HepG2 (cell line): Measurements from ENCODE around the gene SLC5A5. TPM values are rescaled to one million over a fixed set of nuclear protein-coding genes. Genes with fewer than 3 reads are reported as not detected.

Source experiments
- ATAC-seq: fragments of 200-7000 bp; cut with Tn5 transposase; 3 replicates; pipeline ENCODE4 v1.9.1; 2020; ENCODE audit warnings: mild to moderate bottlenecking, moderate library complexity
- BruUV-seq: library from RNA; stranded (reverse); fragments of 400-500 nt; replicated peaks from 2 replicates; lab custom pipeline; 2021; lab: Mats Ljungman, UMichigan
- CTCF ChIA-PET: fragments of 300-600 bp; formaldehyde crosslinking; extraction: SDS; loops from one replicate; lab custom pipeline; 2021; ENCODE audit warnings: low total read pairs, inconsistent platforms, low intra/inter-chr PET ratio; lab: Yijun Ruan, JAX
- POLR2A ChIA-PET: fragments of 350-600 bp; sonication (Branson Sonifier 250); formaldehyde crosslinking; loops from one replicate; lab custom pipeline; 2020; ENCODE audit warnings: antibody characterized with exemption, inconsistent platforms; lab: Yijun Ruan, JAX
- DNase-seq: peaks from one replicate; pipeline ENCODE4 v3.0.0-alpha.2; 2015; ENCODE audit warnings: low spot score
- FAIRE-seq: peaks from 3 replicates; lab custom pipeline; 2011; peaks lifted over from hg19 to GRCh38; lab: Jason Lieb, UNC
- H2AFZ ChIP-seq: one replicate; pipeline ENCODE4 v1.6.1; 2011; ENCODE audit warnings: low read length, inconsistent platforms
- H3K27ac ChIP-seq: fragments of 300-600 bp; 3 replicates; pipeline ENCODE4 v1.8.0; 2011; ENCODE audit warnings: mixed run types, mild to moderate bottlenecking, mixed read lengths, low read length, inconsistent platforms; ENCODE audit not compliant: insufficient read depth; ENCODE audit errors: extremely low read length
- H3K27me3 ChIP-seq, 2 experiments: fragments of 200-600 bp in 1 of 2; 2 replicates in 1 of 2; 3 replicates in 1 of 2; pipeline versions ENCODE4 v1.6.0 to v1.8.0; 2011; ENCODE audit warnings: low read length in 2 of 2, mild to moderate bottlenecking in 2 of 2, moderate library complexity in 2 of 2, inconsistent platforms in 1 of 2; ENCODE audit not compliant: insufficient read depth in 2 of 2, control insufficient read depth in 1 of 2
- H3K36me3 ChIP-seq, 2 experiments: fragments of 200-600 bp in 1 of 2; replicated peaks in 1 of 2; 2 replicates in 1 of 2; 3 replicates in 1 of 2; pipeline versions ENCODE4 v1.5.1 to v1.8.0; 2011; ENCODE audit warnings: low read length in 2 of 2, inconsistent platforms in 1 of 2; ENCODE audit not compliant: insufficient read depth in 2 of 2, control insufficient read depth in 1 of 2
- H3K4me1 ChIP-seq: 2 replicates; pipeline ENCODE4 v1.5.1; 2012; ENCODE audit warnings: low read length, inconsistent platforms; ENCODE audit not compliant: insufficient read depth
- H3K4me2 ChIP-seq: 2 replicates; pipeline ENCODE4 v1.6.0; 2011; ENCODE audit warnings: low read depth, low read length, inconsistent platforms
- H3K4me3 ChIP-seq, 3 experiments: fragments of 200-600 bp in 1 of 3; sonication (generic), shearing (Covaris generic) in 1 of 3; replicated peaks in 1 of 3; 2 replicates each; pipeline ENCODE4 v1.5.1; 2011 to 2016; ENCODE audit warnings: low read length in 3 of 3, inconsistent platforms in 2 of 3, low read depth in 2 of 3, mild to moderate bottlenecking in 2 of 3, control low read depth in 1 of 3, mixed read lengths in 1 of 3; ENCODE audit not compliant: insufficient read depth in 1 of 3
- H3K79me2 ChIP-seq: one replicate; pipeline ENCODE4 v1.6.1; 2011; ENCODE audit warnings: low read length, inconsistent platforms; ENCODE audit not compliant: insufficient read depth
- H3K9ac ChIP-seq: 2 replicates; pipeline ENCODE4 v1.6.0; 2011; ENCODE audit warnings: mild to moderate bottlenecking, low read depth, low read length, inconsistent platforms; ENCODE audit not compliant: insufficient read depth
- H3K9me3 ChIP-seq: 2 replicates; pipeline ENCODE4 v1.5.1; 2012; ENCODE audit warnings: mild to moderate bottlenecking, low read length
- H4K20me1 ChIP-seq: 2 replicates; pipeline ENCODE4 v1.6.0; 2011; ENCODE audit warnings: inconsistent platforms, mild to moderate bottlenecking, low read length, moderate library complexity; ENCODE audit not compliant: insufficient read depth
- AGO2 ChIP-seq: fragments of 200-400 bp; formaldehyde crosslinking; optimal IDR thresholded peaks from 2 replicates; pipeline ENCODE3; 2017; ENCODE audit warnings: mild to moderate bottlenecking, low read depth, low read length, moderate library complexity
- CAMTA2 ChIP-seq: sonication (generic); formaldehyde crosslinking; IDR thresholded peaks from 2 replicates; pipeline ENCODE4 v1.4.0; 2020; ENCODE audit warnings: mild to moderate bottlenecking, missing genetic modification reagents, borderline replicate concordance
- CENPX ChIP-seq: sonication (generic); formaldehyde crosslinking; IDR thresholded peaks from 2 replicates; pipeline ENCODE4 v1.9.0; 2021; ENCODE audit warnings: mild to moderate bottlenecking, missing genetic modification reagents, moderate library complexity
- CHD2 ChIP-seq: IDR thresholded peaks from 2 replicates; pipeline ENCODE4 v1.6.1; 2011; ENCODE audit warnings: low read depth, low read length, improper control_type of control experiment
- HNRNPLL ChIP-seq: fragments of 200-400 bp; formaldehyde crosslinking; IDR thresholded peaks from 2 replicates; pipeline ENCODE4 v1.6.1; 2017; ENCODE audit warnings: mild to moderate bottlenecking, low read depth, low read length; ENCODE audit not compliant: poor library complexity, severe bottlenecking
- KAT8 ChIP-seq: IDR thresholded peaks from 2 replicates; pipeline ENCODE4 v1.6.1; 2016; ENCODE audit warnings: missing genetic modification reagents, missing compliant biosample characterization
- MXD3 ChIP-seq: IDR thresholded peaks from 2 replicates; pipeline ENCODE4 v1.6.1; 2016; ENCODE audit warnings: mild to moderate bottlenecking, missing biosample characterization, missing genetic modification reagents
- RBM22 ChIP-seq: fragments of 200-400 bp; formaldehyde crosslinking; optimal IDR thresholded peaks from 2 replicates; pipeline ENCODE3; 2017; ENCODE audit warnings: mild to moderate bottlenecking, low read length, moderate library complexity
- YEATS4 ChIP-seq: sonication (generic); formaldehyde crosslinking; IDR thresholded peaks from 2 replicates; pipeline ENCODE4 v1.4.0; 2020; ENCODE audit warnings: missing genetic modification reagents, borderline replicate concordance
- ZBTB34 ChIP-seq: sonication (generic); formaldehyde crosslinking; IDR thresholded peaks from 2 replicates; pipeline ENCODE4 v1.8.0; 2022; ENCODE audit warnings: mild to moderate bottlenecking, missing genetic modification reagents
- ZNF441 ChIP-seq: sonication (generic); formaldehyde crosslinking; IDR thresholded peaks from 2 replicates; pipeline ENCODE4 v1.7.0; 2021; ENCODE audit warnings: missing genetic modification reagents, borderline replicate concordance
- whole genome bisulfite sequencing: methylation state at CpG from one replicate; pipeline ENCODE4 v1.1.6; 2017; ENCODE audit warnings: low lambda C conversion rate; 5-methylcytosine and 5-hydroxymethylcytosine counted together
- in situ Hi-C: cut with HindIII; loops from 2 replicates; pipeline ENCODE4 v1.10.0; 2017; ENCODE audit warnings: low pct_unique_long_range_greater_than_20kb; ENCODE audit not compliant: extremely low pct_ligation_motif_present
- intact Hi-C: fragments of 100-400 bp; cut with micrococcal nuclease; formaldehyde crosslinking; loops from one replicate; pipeline ENCODE4 v1.10.0; 2022; ENCODE audit not compliant: unreplicated experiment
- polyA plus RNA-seq, 8 experiments: library from polyadenylated mRNA; depleted of rRNA in 3 of 8; stranded (reverse) in 7 of 8; unstranded in 1 of 8; fragments of >200 nt; fragmentation: Illumina TruSeq in 4 of 8; extraction: Trizol in 4 of 8; gene quantifications; 2 replicates each; pipeline versions ENCODE4 v1.2.1 to v1.2.3, GENCODE V29; 2011 to 2016; ENCODE audit warnings: low read depth in 4 of 8, missing spikeins in 1 of 8, mixed read lengths in 1 of 8; ENCODE audit not compliant: insufficient read depth in 1 of 8
- total RNA-seq, 5 experiments: library from RNA; depleted of rRNA; stranded (reverse); fragments of >200 nt; fragmentation: Illumina TruSeq; extraction: Trizol; gene quantifications; 2 replicates each; pipeline ENCODE4 v1.2.3, GENCODE V29; 2016; ENCODE audit warnings: low read depth in 1 of 5
- TF ChIP-seq, protein P1 (sequence below): sonication (generic); formaldehyde crosslinking; IDR thresholded peaks from 2 replicates; pipeline ENCODE4 v1.5.0; 2020; ENCODE audit warnings: mild to moderate bottlenecking, missing genetic modification reagents, moderate library complexity
- TF ChIP-seq, protein P2 (sequence below), 2 experiments: sonication (generic) in 1 of 2; formaldehyde crosslinking in 1 of 2; IDR thresholded peaks; 2 replicates each; pipeline versions ENCODE4 v1.5.1 to v1.6.1; 2011 to 2020; ENCODE audit warnings: borderline replicate concordance in 1 of 2, low read depth in 1 of 2, low read length in 1 of 2, mild to moderate bottlenecking in 1 of 2, missing genetic modification reagents in 1 of 2, moderate library complexity in 1 of 2
- TF ChIP-seq, protein P3 (sequence below): IDR thresholded peaks from 2 replicates; pipeline ENCODE4 v1.6.1; 2012; ENCODE audit warnings: inconsistent platforms
- TF ChIP-seq, protein P4 (sequence below): sonication (generic); formaldehyde crosslinking; IDR thresholded peaks from 2 replicates; pipeline ENCODE4 v1.8.1; 2023; ENCODE audit warnings: mild to moderate bottlenecking, missing genetic modification reagents

The SLC5A5 gene
- total and polyA plus RNA-seq, 2 of the 13 experiments (the other 11 are each of a cell fraction or from before 2014, with no cell fraction given): not detected

DNA sequence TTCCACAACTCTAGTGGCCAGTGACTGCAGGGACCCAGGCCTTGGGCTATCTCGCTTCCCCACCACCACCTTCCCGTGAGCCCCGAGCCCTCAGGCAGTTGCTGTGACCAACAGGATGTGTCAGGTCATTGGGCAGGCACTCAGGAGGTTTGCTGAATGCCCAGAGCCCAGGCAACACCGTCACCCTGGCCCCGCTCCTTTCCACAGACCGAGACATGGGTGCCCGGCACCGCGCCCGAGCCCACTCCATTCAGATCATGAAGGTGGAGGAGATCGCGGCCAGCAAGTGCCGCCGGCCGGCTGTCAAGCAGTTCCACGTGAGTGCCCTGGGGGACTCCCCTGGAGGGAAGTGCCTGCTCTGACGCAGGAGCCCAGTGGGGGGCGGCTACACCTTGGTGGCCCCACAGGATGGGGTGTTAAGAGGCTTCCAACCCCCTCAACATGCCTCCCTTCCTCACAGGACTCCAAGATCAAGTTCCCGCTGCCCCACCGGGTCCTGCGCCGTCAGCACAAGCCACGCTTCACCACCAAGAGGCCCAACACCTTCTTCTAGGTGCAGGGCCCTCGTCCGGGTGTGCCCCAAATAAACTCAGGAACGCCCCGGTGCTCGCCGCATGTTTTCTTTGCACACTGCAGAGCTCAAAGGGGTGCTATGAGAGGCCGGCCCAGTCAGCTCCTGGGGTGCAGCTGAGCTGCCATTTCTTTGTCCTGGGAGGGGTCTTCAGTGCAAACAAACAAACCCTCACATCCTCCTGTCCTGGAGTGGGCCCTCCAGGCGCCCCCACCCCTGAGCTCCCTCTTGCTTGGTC, 8.8 kb upstream of the SLC5A5 start:
- DNase-seq (no peak), ATAC-seq (no peak), FAIRE-seq (no peak)
- H4K20me1 ChIP-seq: peaks cover 55% of the 10 kb centered on the region
- H3K9me3 ChIP-seq: no peaks in the 10 kb centered on the region
- no peak overlapping the region for H2AFZ ChIP-seq
- no peak overlapping the region for H3K4me2 ChIP-seq
- no peak overlapping the region for H3K4me3 ChIP-seq
- no TSS peak for BruUV-seq
- H3K79me2 ChIP-seq: peaks cover 27% of the 10 kb centered on the region
- no peak overlapping the region for H3K9ac ChIP-seq
- H3K27ac ChIP-seq: no peak overlapping the region
- ChIA-PET CTCF (no interaction called here), POLR2A (interaction anchor here (1.6 kb wide), 1 partner anchor 16 kb away, joined by 3 read pairs; no protein-coding TSS in a partner anchor)
- H3K36me3 ChIP-seq: peaks cover 14 to 33% of the 10 kb centered on the region in 2 experiments
- H3K4me1 ChIP-seq: peaks cover 44% of the 10 kb centered on the region
- in situ Hi-C loops (no loop called here), intact Hi-C loops (no loop called here)
- H3K27me3 ChIP-seq: no peaks in the 10 kb centered on the region; a peak in 1 of 5 replicates
- 97% methylated on average over 14 of the region's 31 CpGs for WGBS
- TF ChIP-seq, protein P1, sequence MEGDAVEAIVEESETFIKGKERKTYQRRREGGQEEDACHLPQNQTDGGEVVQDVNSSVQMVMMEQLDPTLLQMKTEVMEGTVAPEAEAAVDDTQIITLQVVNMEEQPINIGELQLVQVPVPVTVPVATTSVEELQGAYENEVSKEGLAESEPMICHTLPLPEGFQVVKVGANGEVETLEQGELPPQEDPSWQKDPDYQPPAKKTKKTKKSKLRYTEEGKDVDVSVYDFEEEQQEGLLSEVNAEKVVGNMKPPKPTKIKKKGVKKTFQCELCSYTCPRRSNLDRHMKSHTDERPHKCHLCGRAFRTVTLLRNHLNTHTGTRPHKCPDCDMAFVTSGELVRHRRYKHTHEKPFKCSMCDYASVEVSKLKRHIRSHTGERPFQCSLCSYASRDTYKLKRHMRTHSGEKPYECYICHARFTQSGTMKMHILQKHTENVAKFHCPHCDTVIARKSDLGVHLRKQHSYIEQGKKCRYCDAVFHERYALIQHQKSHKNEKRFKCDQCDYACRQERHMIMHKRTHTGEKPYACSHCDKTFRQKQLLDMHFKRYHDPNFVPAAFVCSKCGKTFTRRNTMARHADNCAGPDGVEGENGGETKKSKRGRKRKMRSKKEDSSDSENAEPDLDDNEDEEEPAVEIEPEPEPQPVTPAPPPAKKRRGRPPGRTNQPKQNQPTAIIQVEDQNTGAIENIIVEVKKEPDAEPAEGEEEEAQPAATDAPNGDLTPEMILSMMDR (CRISPR knock-in tag): no peak
- peak; percentile 94 for TF ChIP-seq AGO2
- TF ChIP-seq, protein P2, sequence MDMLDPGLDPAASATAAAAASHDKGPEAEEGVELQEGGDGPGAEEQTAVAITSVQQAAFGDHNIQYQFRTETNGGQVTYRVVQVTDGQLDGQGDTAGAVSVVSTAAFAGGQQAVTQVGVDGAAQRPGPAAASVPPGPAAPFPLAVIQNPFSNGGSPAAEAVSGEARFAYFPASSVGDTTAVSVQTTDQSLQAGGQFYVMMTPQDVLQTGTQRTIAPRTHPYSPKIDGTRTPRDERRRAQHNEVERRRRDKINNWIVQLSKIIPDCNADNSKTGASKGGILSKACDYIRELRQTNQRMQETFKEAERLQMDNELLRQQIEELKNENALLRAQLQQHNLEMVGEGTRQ (IDR thresholded peaks at IDR 0.05; ENCODE audit: low read depth, low read length): no peak
- TF ChIP-seq, protein P2 (CRISPR knock-in tag; IDR thresholded peaks at IDR 0.05; ENCODE audit: borderline replicate concordance): no peak
- no peak for TF ChIP-seq KAT8 (CRISPR knock-in tag)
- TF ChIP-seq RBM22: peak; percentile 67
- TF ChIP-seq, protein P3, sequence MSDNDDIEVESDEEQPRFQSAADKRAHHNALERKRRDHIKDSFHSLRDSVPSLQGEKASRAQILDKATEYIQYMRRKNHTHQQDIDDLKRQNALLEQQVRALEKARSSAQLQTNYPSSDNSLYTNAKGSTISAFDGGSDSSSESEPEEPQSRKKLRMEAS: no peak
- no peak for TF ChIP-seq CHD2
- TF ChIP-seq, protein P4, sequence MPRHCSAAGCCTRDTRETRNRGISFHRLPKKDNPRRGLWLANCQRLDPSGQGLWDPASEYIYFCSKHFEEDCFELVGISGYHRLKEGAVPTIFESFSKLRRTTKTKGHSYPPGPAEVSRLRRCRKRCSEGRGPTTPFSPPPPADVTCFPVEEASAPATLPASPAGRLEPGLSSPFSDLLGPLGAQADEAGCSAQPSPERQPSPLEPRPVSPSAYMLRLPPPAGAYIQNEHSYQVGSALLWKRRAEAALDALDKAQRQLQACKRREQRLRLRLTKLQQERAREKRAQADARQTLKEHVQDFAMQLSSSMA (CRISPR knock-in tag): no peak
- peak; percentile 31 for TF ChIP-seq HNRNPLL
- TF ChIP-seq YEATS4 (CRISPR knock-in tag): no peak
- TF ChIP-seq ZBTB34: no peak
- no peak for TF ChIP-seq CENPX (CRISPR knock-in tag)
- TF ChIP-seq MXD3 (CRISPR knock-in tag): no peak
- no peak for TF ChIP-seq CAMTA2
- no peak for TF ChIP-seq ZNF441 (CRISPR knock-in tag)
